ENCODE measurements around the gene HEPACAM.

The HEPACAM gene

GRCh38 chr11:124900464-124900863 lies 35.4 kb downstream of the HEPACAM start:
- in situ Hi-C loops (cut with HindIII; ENCODE audit: low sequenced_read_pairs), result no loop called here

- in situ Hi-C loops (cut with HindIII; ENCODE audit: low sequenced_read_pairs), result no loop called here
These were observed 36.3 kb downstream of the HEPACAM start for GRCh38 chr11:124899383-124900145.

GRCh38 chr11:124898711-124899110 lies 37.1 kb downstream of the HEPACAM start:
- in situ Hi-C loops (cut with HindIII; ENCODE audit: low sequenced_read_pairs), result no loop called here

DNA sequence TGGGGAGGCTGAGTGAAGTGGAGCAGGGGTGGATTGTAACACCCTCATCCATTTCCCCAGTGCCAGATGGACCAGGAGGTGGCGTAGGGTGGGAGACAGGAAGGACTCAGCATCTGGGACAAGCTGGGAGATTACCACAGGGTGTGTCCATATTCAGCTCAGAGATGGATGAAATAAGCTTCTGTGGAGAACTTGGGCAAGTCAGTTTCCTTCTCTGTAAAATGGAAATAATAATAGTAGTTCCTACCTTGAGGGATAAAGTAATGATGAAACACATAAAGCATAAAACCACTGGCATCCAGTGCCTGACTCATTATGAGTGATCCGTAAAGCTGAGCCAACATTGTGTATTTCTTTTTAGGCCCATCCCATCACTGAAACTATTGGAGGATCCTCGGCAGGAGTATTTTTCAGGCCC lies 37.6 kb downstream of the HEPACAM start:
- in situ Hi-C loops (cut with HindIII; ENCODE audit: low sequenced_read_pairs), result no loop called here

DNA sequence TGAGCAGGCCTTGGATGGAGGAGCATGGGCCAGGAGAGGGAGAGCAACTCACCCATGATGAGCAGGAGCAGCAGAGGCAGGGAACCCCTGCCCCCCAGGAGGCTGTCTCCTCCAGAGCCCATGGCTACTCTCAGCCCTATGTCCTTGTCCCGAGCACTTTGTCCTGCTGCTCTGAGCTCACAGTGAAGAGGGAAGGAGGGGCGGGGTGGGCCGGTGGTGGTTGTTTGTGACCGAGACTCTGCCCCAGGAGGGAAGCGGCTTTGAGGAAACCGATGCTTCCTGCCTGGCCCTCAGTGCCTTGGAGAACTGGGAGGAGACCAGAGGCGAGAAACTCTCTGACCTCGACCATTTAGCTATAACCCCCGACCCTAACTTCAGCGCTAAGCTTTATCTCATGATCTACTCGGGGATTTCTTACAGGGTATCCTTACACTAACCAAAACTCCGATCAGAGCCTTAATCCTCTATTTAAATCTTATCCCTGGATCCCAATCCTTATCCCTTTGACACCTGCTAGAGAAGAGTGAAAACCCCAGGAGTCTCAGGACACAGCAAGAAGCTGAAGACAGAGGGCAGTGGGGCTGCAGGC lies 38.1 kb downstream of the HEPACAM start, which contains the start of gene ROBO4:
TSS of gene ROBO4 (minus strand) at position 192 of the 589 bp plus-strand sequence. CDS start at position 122, 70 bp downstream.
- in situ Hi-C loops (cut with HindIII; ENCODE audit: low sequenced_read_pairs), result no loop called here

- in situ Hi-C loops (cut with HindIII; ENCODE audit: low sequenced_read_pairs), result no loop called here
These were observed 38.9 kb downstream of the HEPACAM start for GRCh38 chr11:124896821-124897391.

GRCh38 chr11:124896071-124896750 lies 39.6 kb downstream of the HEPACAM start:
- in situ Hi-C loops (cut with HindIII; ENCODE audit: low sequenced_read_pairs), result no loop called here

GRCh38 chr11:124895471-124895971 lies 40.3 kb downstream of the HEPACAM start:
- in situ Hi-C loops (cut with HindIII; ENCODE audit: low sequenced_read_pairs), result no loop called here

DNA sequence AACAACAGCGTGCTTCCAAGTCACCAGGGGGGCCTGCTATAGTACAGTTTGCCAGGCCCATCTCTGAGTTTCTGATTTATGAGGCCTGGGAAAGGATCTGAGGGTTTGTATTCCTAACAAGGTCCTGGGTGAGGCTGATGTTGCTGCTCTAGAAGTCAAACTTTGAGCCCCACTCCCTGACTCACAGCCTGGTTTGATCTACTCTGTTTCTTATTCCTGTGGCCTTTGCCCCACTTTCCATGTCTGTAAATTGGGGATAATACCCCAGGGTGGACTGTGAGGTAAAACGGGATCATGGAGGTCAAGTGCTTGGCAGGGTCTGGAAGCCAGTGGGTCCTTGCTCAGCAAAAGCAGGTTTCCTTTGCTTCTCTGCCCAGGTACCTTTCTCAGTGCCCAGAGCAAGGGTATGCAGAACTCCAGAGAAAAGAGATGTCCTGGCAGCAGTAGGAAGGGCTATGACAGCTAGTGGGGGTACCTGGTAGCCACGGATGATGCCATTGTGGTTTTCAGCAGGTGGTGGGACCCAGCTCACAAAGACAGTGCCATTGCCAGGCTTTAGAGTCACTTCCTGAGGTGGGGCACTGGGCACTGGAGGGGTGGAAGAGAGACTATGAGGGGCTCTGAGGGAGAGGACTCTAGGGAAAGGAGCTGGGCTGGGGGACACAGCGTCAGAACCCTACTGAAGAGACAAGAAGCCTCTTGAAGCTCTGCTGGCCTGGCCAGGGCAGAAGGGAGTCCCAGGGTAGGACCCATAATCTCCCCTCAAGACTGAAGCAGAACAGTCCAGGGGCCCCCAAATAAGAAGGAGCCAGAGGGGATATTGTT lies 41.0 kb downstream of the HEPACAM start:
- in situ Hi-C loops (cut with HindIII; ENCODE audit: low sequenced_read_pairs), result no loop called here

DNA sequence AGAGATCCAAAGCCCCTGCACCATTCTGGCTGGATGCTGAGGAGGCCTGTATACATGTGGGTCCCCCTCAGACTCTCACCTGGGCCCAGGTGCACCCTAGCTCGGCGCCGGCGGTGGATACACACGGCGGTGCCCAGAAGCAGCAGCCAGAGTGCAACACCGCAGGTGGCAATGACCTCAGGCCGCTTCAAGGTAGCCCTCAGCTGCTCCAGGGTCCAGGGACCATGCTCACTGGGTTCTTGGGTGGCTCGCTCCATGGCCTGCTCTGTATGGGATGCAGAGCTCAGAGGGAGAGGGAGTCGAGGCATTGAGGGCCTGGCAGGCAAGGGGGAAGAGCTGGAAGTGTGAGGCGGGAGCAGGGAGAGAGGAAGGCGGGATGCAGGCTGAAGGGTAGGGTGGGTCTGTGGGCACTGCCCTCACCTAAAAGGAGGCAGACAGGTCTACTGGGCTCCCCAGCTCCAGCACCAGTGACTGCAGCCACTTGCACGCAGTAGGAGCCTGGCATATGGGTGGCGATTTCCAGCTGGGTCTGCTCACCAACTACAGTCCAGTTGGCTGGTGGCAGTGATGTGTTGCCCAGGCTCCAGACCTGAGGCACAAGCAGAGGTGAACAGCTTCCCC lies 42.0 kb downstream of the HEPACAM start:
- in situ Hi-C loops (cut with HindIII; ENCODE audit: low sequenced_read_pairs), result no loop called here

- in situ Hi-C loops (cut with HindIII; ENCODE audit: low sequenced_read_pairs), result no loop called here
These were observed 42.9 kb downstream of the HEPACAM start for GRCh38 chr11:124892750-124893454.

DNA sequence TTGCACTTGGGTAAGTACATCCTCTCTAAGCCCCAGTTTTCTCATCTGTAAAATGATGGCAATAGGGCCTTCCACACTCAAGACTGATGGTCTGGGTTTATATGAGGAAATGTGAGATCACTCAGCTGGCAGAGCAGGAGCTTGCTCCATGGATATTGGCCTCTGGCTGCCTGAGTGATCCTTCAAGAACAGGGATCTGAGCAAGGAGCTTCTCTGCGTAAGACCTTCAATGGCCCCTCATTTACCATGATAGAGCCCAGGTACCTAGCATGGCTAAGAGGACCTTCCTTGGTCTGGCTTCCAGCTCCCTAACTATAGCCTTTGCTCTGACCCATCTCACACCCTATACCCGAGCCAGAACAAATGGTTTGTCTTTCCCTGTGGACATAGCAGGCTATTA lies 43.7 kb downstream of the HEPACAM start:
- in situ Hi-C loops (cut with HindIII; ENCODE audit: low sequenced_read_pairs), result no loop called here

GRCh38 chr11:124891373-124891861 lies 44.4 kb downstream of the HEPACAM start:
- in situ Hi-C loops (cut with HindIII; ENCODE audit: low sequenced_read_pairs), result no loop called here

DNA sequence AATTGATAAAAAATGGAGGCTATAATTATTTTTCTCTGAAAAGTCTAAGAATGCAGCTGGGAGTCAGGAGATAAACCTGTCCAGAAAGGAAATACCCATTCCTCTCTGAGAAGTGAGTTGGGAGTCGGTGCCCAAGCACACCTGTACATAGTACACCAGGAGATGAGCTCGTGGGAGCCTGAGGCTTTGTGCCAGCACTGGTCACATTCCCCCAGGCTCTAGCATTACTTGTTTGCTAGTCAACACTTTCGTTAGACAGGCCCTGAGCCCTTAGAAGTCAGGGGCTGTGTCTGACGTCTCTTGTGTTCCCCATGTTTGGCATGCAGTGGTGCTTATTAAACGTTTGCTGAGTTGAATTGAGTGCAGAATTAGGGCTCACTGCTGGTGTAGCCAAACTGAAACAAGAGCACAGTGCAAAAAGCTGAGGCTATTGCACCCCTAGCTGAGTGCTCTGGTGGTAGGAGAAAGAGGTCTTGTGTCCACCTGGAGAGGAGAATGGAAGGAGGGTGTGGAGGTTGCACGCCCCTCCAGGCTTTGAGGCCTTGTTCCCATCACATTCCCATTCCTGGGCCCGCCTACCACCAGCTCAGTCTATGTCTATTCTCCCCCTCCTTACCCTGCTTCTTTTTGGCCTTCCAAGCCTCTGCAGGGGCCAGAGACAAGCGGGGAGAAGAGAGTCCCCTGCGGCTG lies 45.0 kb downstream of the HEPACAM start:
- in situ Hi-C loops (cut with HindIII; ENCODE audit: low sequenced_read_pairs), result no loop called here

DNA sequence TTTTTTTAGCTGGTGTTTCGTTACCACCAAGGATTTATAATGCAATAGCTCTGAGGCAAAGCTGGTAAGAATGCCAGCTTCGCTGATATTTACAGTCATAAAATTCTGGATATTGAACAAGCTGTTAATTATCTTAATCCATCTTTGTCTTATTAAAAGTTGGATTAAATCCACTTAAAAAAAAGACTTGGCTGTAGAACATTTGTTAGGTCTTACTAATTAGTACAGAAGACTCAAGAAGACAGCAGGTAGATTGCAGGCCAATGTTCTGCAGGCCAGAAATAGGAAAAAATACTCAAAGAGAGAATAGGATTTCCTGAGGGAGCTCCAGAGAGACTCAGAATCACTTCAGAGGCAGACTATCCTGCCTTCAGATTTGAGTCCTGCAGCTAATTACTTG lies 45.7 kb downstream of the HEPACAM start:
- in situ Hi-C loops (cut with HindIII; ENCODE audit: low sequenced_read_pairs), result no loop called here

- in situ Hi-C loops (cut with HindIII; ENCODE audit: low sequenced_read_pairs), result no loop called here
These were observed 46.4 kb downstream of the HEPACAM start for GRCh38 chr11:124889191-124890091.

- in situ Hi-C loops (cut with HindIII; ENCODE audit: low sequenced_read_pairs), result no loop called here
These were observed 48.2 kb downstream of the HEPACAM start for GRCh38 chr11:124887667-124888013.

All from DLD1 (cell line).